GM12878 (cell line): ENCODE measurements around the gene CYP26B1. TPM values are rescaled to one million over a fixed set of nuclear protein-coding genes. Genes with fewer than 3 reads are reported as not detected.

Source experiments
- ASH2L ChIP-seq: fragments of 300-600, 200-600 bp; sonication (generic); IDR thresholded peaks from 2 replicates; pipeline ENCODE4 v1.6.1; 2017; ENCODE audit warnings: low read depth, mild to moderate bottlenecking, borderline replicate concordance
- CTCF ChIP-seq, 3 experiments: IDR thresholded peaks in 2 of 3; conservative IDR thresholded peaks in 1 of 3; 2 replicates each; pipeline ENCODE4 v1.5.1; 2011; ENCODE audit warnings: low read depth in 3 of 3, low read length in 3 of 3, mild to moderate bottlenecking in 3 of 3, control low read depth in 2 of 3, moderate library complexity in 2 of 3, inconsistent platforms in 1 of 3, mixed read lengths in 1 of 3; ENCODE audit not compliant: control insufficient read depth in 2 of 3, insufficient read depth in 1 of 3; ENCODE audit errors: extremely low read depth in 1 of 3
- FOXK2 ChIP-seq: fragments of 450-650 bp; IDR thresholded peaks from 2 replicates; pipeline ENCODE4 v1.6.1; 2017; ENCODE audit warnings: mild to moderate bottlenecking, moderate library complexity
- FOXM1 ChIP-seq: IDR thresholded peaks from 2 replicates; pipeline ENCODE4 v1.6.1; 2012; ENCODE audit warnings: low read depth, mild to moderate bottlenecking, inconsistent platforms, low read length, moderate library complexity
- KDM1A ChIP-seq: fragments of 200-600 bp; sonication (generic); IDR thresholded peaks from 2 replicates; pipeline ENCODE4 v1.6.1; 2016; ENCODE audit warnings: borderline replicate concordance
- MXI1 ChIP-seq: fragments of 150-350 bp; IDR thresholded peaks from 2 replicates; pipeline ENCODE4 v1.6.1; 2011; ENCODE audit warnings: low read depth, mild to moderate bottlenecking, inconsistent platforms, low read length, improper control_type of control experiment
- NFIC ChIP-seq: IDR thresholded peaks from 2 replicates; pipeline ENCODE4 v1.6.1; 2012; ENCODE audit warnings: low read depth, mild to moderate bottlenecking, inconsistent platforms, low read length, moderate library complexity
- PBX3 ChIP-seq: IDR thresholded peaks from 2 replicates; pipeline ENCODE4 v1.6.1; 2011; ENCODE audit warnings: mild to moderate bottlenecking, low read depth, low read length, moderate library complexity; ENCODE audit not compliant: insufficient replicate concordance
- POLR2A ChIP-seq: IDR thresholded peaks from 2 replicates; pipeline ENCODE4 v1.6.1; 2011; ENCODE audit warnings: low read depth, mild to moderate bottlenecking, low read length
- PRDM15 ChIP-seq: fragments of 450-650 bp; formaldehyde crosslinking; IDR thresholded peaks from 2 replicates; pipeline ENCODE4 v1.4.0; 2020; ENCODE audit warnings: mild to moderate bottlenecking, moderate library complexity
- TAF1 ChIP-seq: IDR thresholded peaks from 2 replicates; pipeline ENCODE4 v1.6.1; 2011; ENCODE audit warnings: mild to moderate bottlenecking, low read depth, low read length, borderline replicate concordance
- ZNF217 ChIP-seq: fragments of 450-650 bp; IDR thresholded peaks from 2 replicates; pipeline ENCODE4 v1.6.1; 2017; ENCODE audit warnings: antibody characterized with exemption, mild to moderate bottlenecking
- polyA plus RNA-seq, 11 experiments: library from polyadenylated mRNA; depleted of rRNA in 4 of 11; unstranded in 6 of 11; stranded (reverse) in 5 of 11; fragments of >200 nt; fragmentation: Nextera tagmentation in 4 of 11; fragmentation: Illumina TruSeq in 1 of 11; extraction: Ambion mirVana in 4 of 11; extraction: Trizol in 1 of 11; gene quantifications; 1 replicate in 1 of 11; 2 replicates in 10 of 11; pipeline versions ENCODE4 v1.2.1 to v1.2.3, GENCODE V29; 2011 to 2016; ENCODE audit warnings: inconsistent platforms in 2 of 11, missing spikeins in 2 of 11, low read depth in 1 of 11
- total RNA-seq, 4 experiments: library from RNA; depleted of rRNA in 3 of 4; stranded (reverse); fragments of >200 nt in 3 of 4; fragmentation: Illumina TruSeq in 1 of 4; extraction: Trizol in 1 of 4; gene quantifications; 2 replicates each; pipeline versions ENCODE4 v1.2.1 to v1.2.3, GENCODE V29; 2013 to 2021

The CYP26B1 gene
- total and polyA plus RNA-seq, 10 of the 15 experiments (the other 5 are each of a cell fraction or from before 2014, with no cell fraction given), result not detected

GRCh38 chr2:72103690-72104089, 44.0 kb downstream of the CYP26B1 start (continued):
- TF ChIP-seq FOXK2 (no peak), ASH2L (no peak), TAF1 (no peak), PRDM15 (CRISPR knock-in tag) (no peak), PBX3 (no peak), ZNF217 (no peak), FOXM1 (no peak), KDM1A (no peak), MXI1 (no peak), POLR2A (no peak), CTCF (IDR thresholded peaks at IDR 0.05 in 2 of 3, conservative IDR thresholded peaks at IDR 0.05 in 1 of 3; ENCODE audit: control insufficient read depth in 2 of 3, extremely low read depth in 1 of 3, insufficient read depth in 1 of 3, low read depth in 3 of 3, low read length in 3 of 3) (no peak), NFIC (no peak)
